ENCODE results near the gene PCGF1.
"Not testable (repeated sequence)": the region's sequence is repeated elsewhere in the genome, so short reads cannot be mapped to it uniquely, and the experiment has no call there.

DNA sequence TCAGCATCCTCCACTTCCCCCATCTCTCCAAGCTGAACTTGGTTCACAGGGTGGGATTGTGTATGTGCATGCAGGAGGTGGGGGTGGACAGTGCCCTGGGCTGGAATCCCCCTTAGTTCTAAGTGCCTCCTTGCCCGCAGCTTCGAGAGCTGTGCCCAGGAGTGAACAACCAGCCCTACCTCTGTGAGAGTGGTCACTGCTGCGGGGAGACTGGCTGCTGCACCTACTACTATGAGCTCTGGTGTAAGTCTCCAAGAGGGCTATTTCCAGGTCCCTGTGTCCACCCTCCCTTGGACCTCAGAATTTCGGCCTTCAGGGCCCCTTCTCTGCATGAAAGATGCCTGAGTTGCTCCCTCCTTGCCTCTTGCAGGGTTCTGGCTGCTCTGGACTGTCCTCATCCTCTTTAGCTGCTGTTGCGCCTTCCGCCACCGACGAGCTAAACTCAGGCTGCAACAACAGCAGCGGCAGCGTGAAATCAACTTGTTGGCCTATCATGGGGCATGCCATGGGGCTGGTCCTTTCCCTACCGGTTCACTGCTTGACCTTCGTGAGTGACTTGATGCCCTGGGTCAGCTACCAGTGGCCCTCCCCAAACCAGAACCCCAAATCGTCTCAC lies 47.9 kb downstream of the PCGF1 start:
- TF ChIP-seq, protein P1, sequence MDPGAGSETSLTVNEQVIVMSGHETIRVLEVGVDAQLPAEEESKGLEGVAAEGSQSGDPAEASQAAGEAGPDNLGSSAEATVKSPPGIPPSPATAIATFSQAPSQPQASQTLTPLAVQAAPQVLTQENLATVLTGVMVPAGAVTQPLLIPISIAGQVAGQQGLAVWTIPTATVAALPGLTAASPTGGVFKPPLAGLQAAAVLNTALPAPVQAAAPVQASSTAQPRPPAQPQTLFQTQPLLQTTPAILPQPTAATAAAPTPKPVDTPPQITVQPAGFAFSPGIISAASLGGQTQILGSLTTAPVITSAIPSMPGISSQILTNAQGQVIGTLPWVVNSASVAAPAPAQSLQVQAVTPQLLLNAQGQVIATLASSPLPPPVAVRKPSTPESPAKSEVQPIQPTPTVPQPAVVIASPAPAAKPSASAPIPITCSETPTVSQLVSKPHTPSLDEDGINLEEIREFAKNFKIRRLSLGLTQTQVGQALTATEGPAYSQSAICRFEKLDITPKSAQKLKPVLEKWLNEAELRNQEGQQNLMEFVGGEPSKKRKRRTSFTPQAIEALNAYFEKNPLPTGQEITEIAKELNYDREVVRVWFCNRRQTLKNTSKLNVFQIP (CRISPR knock-in tag; IDR thresholded peaks at IDR 0.05; ENCODE audit: borderline replicate concordance, low read depth): not testable (repeated sequence)
- not testable (repeated sequence) for TF ChIP-seq ARNTL (CRISPR knock-in tag; IDR thresholded peaks at IDR 0.05; ENCODE audit: borderline replicate concordance, low read depth); PPARA (CRISPR knock-in tag; IDR thresholded peaks at IDR 0.05; ENCODE audit: borderline replicate concordance); ZNF8 (CRISPR knock-in tag; IDR thresholded peaks at IDR 0.05); BACH2 (CRISPR knock-in tag; IDR thresholded peaks at IDR 0.05; ENCODE audit: borderline replicate concordance); CSRNP3 (CRISPR knock-in tag; IDR thresholded peaks at IDR 0.05); CSDC2 (CRISPR knock-in tag; IDR thresholded peaks at IDR 0.05); PATZ1 (CRISPR knock-in tag; IDR thresholded peaks at IDR 0.05; ENCODE audit: borderline replicate concordance); ISL1 (CRISPR knock-in tag; IDR thresholded peaks at IDR 0.05); CREB5 (CRISPR knock-in tag; IDR thresholded peaks at IDR 0.05; ENCODE audit: low read depth); ESRRG (CRISPR knock-in tag; IDR thresholded peaks at IDR 0.05); GLIS3 (CRISPR knock-in tag; IDR thresholded peaks at IDR 0.05); TCF4 (CRISPR knock-in tag; IDR thresholded peaks at IDR 0.05; ENCODE audit: borderline replicate concordance)

Data from SK-N-SH treated with all-trans-retinoic acid at 6 μM for 48 hours (cell line).